Natural killer cell (primary cell): Measurements from ENCODE around the gene ZDHHC3. TPM values are rescaled to one million over a fixed set of nuclear protein-coding genes. Genes with fewer than 3 reads are reported as not detected.

Experiments
- ATAC-seq, 3 donors: fragments of 150-1000 bp in 2 of 3; fragments of 200-7000 bp in 1 of 3; cut with Tn5 transposase; 1 replicate in 1 of 3; 2 replicates in 2 of 3; pipeline ENCODE4 v1.10.0; 2021; ENCODE audit warnings: mild to moderate bottlenecking in 2 of 3, moderate library complexity in 2 of 3
- DNase-seq, 2 donors: peaks; one replicate each; pipeline versions ENCODE4 v3.0.0 to v3.0.0-alpha.2; 2013 to 2021; ENCODE audit warnings: mixed read lengths in 1 of 2
- H3K27ac ChIP-seq: one replicate; pipeline ENCODE4 v1.5.1; 2013; ENCODE audit warnings: mild to moderate bottlenecking, low read length
- H3K27me3 ChIP-seq: one replicate; pipeline ENCODE4 v1.6.1; 2013; ENCODE audit warnings: low read length; ENCODE audit not compliant: control insufficient read depth, insufficient read depth
- H3K36me3 ChIP-seq: one replicate; pipeline ENCODE4 v1.6.1; 2013; ENCODE audit warnings: low read length; ENCODE audit not compliant: control insufficient read depth, insufficient read depth
- H3K4me1 ChIP-seq: one replicate; pipeline ENCODE4 v1.6.1; 2013; ENCODE audit warnings: low read length; ENCODE audit not compliant: control insufficient read depth, insufficient read depth
- H3K4me3 ChIP-seq: one replicate; pipeline ENCODE4 v1.5.1; 2013; ENCODE audit warnings: low read length
- H3K9me3 ChIP-seq: one replicate; pipeline ENCODE4 v1.6.1; 2013; ENCODE audit warnings: low read length; ENCODE audit not compliant: control insufficient read depth, insufficient read depth
- H3K27ac Mint-ChIP-seq, 2 donors: one replicate each; pipeline ENCODE4 v1.8.0; 2022; ENCODE audit warnings: mild to moderate bottlenecking in 2 of 2, mixed read lengths in 2 of 2, moderate library complexity in 1 of 2
- H3K27me3 Mint-ChIP-seq, 2 donors: one replicate each; pipeline ENCODE4 v1.8.0; 2022; ENCODE audit warnings: low read depth in 2 of 2, mixed read lengths in 2 of 2
- H3K36me3 Mint-ChIP-seq: one replicate; pipeline ENCODE4 v1.8.0; 2022; ENCODE audit warnings: mixed read lengths
- H3K4me1 Mint-ChIP-seq, 2 donors: one replicate each; pipeline ENCODE4 v1.8.0; 2022; ENCODE audit warnings: mixed read lengths in 2 of 2
- H3K4me3 Mint-ChIP-seq: one replicate; pipeline ENCODE4 v1.8.0; 2022; ENCODE audit warnings: mild to moderate bottlenecking, moderate library complexity, mixed read lengths
- H3K9me3 Mint-ChIP-seq, 2 donors: one replicate each; pipeline ENCODE4 v1.8.0; 2022; ENCODE audit warnings: mixed read lengths in 2 of 2
- WGBS: methylation state at CpG from one replicate; pipeline ENCODE4 v1.1.7; 2013; ENCODE audit warnings: missing lambda C conversion rate; ENCODE audit not compliant: insufficient coverage; 5-methylcytosine and 5-hydroxymethylcytosine counted together
- intact Hi-C: fragments of 100-400 bp; cut with micrococcal nuclease; formaldehyde crosslinking; loops from one replicate; pipeline ENCODE4 v1.14.2; 2022
- total RNA-seq, 4 donors: library from RNA; stranded (reverse); fragments of 120-200 nt in 1 of 4; gene quantifications; one replicate each; pipeline versions ENCODE4 v1.2.3 to v1.2.4, GENCODE V29; 2013 to 2022
- TF ChIP-seq, protein P1 (sequence below): fragments of 200-600 bp; IDR thresholded peaks from one replicate; pipeline ENCODE4 v1.8.0; 2022; ENCODE audit warnings: antibody characterized with exemption

ZDHHC3 gene
- total RNA-seq, 3 donors from 2014 or later (not counting 1 experiment from before 2014, with no cell fraction given): 62.3 to 100.0 (median 78.6) TPM

DNA sequence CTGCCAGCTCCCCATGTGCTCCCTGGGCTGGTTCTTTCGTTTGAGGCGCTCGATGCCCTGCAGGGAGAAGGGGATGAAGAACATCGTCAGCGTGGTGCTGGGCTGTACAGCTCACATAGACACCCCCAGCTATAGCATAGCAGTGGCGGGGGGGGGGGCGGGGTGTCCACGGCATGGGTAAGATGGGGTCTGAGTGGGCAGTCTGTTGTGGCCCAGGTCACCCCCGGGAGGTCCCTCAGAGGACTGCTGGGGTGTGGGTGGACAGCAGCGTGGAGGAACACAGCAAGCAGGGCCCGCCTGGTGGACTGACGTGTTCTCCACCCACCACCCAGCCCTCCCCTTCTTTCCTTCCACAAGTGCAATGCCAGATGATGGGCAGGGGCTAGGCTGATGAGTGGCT lies 57.9 kb downstream of the ZDHHC3 start:
- Histone ChIP-seq H3K9me3 (no peaks in the 10 kb centered on the region), H3K36me3 (peaks cover 18% of the 10 kb centered on the region), H3K27me3 (no peaks in the 10 kb centered on the region), H3K27ac (no peak overlapping the region), H3K4me3 (no peak overlapping the region), H3K4me1 (no peaks in the 10 kb centered on the region)
- Mint-ChIP-seq H3K27me3 (no peaks in the 10 kb centered on the region), H3K27ac (no peak overlapping the region), H3K9me3 (no peaks in the 10 kb centered on the region), H3K4me1 (peaks cover 0 to 17% of the 10 kb centered on the region in 2 donors), H3K36me3 (peaks cover 7% of the 10 kb centered on the region), H3K4me3 (no peak overlapping the region)
- TF ChIP-seq, protein P1, sequence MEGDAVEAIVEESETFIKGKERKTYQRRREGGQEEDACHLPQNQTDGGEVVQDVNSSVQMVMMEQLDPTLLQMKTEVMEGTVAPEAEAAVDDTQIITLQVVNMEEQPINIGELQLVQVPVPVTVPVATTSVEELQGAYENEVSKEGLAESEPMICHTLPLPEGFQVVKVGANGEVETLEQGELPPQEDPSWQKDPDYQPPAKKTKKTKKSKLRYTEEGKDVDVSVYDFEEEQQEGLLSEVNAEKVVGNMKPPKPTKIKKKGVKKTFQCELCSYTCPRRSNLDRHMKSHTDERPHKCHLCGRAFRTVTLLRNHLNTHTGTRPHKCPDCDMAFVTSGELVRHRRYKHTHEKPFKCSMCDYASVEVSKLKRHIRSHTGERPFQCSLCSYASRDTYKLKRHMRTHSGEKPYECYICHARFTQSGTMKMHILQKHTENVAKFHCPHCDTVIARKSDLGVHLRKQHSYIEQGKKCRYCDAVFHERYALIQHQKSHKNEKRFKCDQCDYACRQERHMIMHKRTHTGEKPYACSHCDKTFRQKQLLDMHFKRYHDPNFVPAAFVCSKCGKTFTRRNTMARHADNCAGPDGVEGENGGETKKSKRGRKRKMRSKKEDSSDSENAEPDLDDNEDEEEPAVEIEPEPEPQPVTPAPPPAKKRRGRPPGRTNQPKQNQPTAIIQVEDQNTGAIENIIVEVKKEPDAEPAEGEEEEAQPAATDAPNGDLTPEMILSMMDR: no peak
- ATAC-seq (no peak), DNase-seq (no peak)
- 94% methylated on average over 5 of the region's 12 CpGs for WGBS
- intact Hi-C loops: no loop called here

DNA sequence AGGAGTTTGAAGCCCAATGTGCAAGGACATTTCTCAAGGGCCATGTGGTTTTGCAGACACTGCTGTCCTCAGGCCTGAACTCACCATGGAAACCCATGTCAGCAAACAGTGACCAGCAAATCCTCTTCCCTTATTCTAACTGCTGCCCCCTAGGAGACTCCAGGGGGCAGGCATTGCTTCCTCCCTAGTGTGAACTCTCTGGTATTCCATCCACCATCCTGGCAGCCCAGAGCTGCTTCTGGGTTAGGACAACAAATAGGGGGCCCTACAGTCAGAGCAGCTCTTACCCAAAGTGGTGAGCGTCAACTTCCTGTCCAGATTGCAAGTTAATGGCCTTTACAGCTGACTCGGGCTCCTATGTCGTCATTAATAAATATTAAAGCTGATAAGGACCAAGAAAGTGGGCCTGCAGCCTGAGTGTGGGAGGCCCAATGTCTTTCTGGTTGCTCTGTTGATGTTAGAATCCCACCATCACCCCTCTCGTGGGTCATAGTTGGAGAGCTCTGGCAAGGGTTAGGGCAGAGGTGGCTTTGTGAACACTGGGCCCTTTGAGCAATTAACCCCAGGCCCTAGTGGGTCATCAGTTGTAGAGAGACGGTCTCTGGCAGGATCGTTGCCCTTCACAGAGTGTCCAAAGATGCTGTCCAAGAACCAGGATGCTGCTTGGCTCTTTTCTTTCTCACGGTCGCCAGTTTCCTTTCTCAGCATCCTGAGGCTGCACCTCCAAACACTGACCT lies 60.1 kb downstream of the ZDHHC3 start:
- Histone ChIP-seq H3K4me1 (no peaks in the 10 kb centered on the region), H3K9me3 (no peaks in the 10 kb centered on the region), H3K36me3 (peaks cover 10% of the 10 kb centered on the region), H3K27me3 (no peaks in the 10 kb centered on the region), H3K27ac (no peak overlapping the region), H3K4me3 (no peak overlapping the region)
- DNase-seq (no peak), ATAC-seq (no peak)
- peaks cover 7% of the 10 kb centered on the region for H3K36me3 Mint-ChIP-seq
- no peaks in the 10 kb centered on the region for H3K9me3 Mint-ChIP-seq
- H3K4me3 Mint-ChIP-seq: no peak overlapping the region
- no peaks in the 10 kb centered on the region for H3K27me3 Mint-ChIP-seq
- intact Hi-C loops: loop anchor here (2.0 kb wide), 1 partner anchor 593 kb away; no protein-coding TSS in a partner anchor
- H3K27ac Mint-ChIP-seq: no peak overlapping the region
- TF ChIP-seq, protein P1: no peak
- peaks cover 0 to 17% of the 10 kb centered on the region in 2 donors for H3K4me1 Mint-ChIP-seq
- 94% methylated on average over 8 of the region's 8 CpGs for WGBS

DNA sequence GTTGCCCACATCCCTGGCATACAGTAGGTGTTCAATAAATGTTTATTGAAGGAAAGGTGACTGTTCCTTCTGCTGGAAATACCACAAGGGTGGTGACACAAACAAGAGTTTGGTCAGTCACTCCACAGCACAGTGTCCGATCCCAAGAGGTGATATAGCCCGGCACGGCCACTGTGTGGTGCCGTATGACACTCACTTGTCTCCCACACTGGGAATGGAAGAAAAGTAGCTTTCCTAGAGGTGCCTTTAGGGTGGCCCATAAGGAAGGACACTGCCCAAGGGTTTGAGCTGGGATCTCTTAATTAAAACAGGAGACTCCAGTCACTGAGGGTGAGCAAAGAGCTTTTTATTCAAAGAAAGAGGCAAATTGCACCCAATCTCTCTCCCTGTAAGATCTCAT lies 61.0 kb downstream of the ZDHHC3 start:
- H3K27me3 Mint-ChIP-seq: peaks cover 0 to 5% of the 10 kb centered on the region in 2 donors
- H3K36me3 ChIP-seq: peaks cover 10% of the 10 kb centered on the region
- DNase-seq: no peak
- H3K9me3 ChIP-seq: no peaks in the 10 kb centered on the region
- no peak overlapping the region for H3K4me3 ChIP-seq
- TF ChIP-seq, protein P1: no peak
- H3K4me3 Mint-ChIP-seq: no peak overlapping the region
- no peak overlapping the region for H3K27ac Mint-ChIP-seq
- WGBS: 88% methylated on average over 4 of the region's 4 CpGs
- peaks cover 7% of the 10 kb centered on the region for H3K36me3 Mint-ChIP-seq
- H3K9me3 Mint-ChIP-seq: no peaks in the 10 kb centered on the region
- H3K27ac ChIP-seq: no peak overlapping the region
- no peaks in the 10 kb centered on the region for H3K27me3 ChIP-seq
- no peak for ATAC-seq
- no peaks in the 10 kb centered on the region for H3K4me1 ChIP-seq
- intact Hi-C loops: loop anchor here (1.0 to 2.0 kb wide), 2 partner anchors 382 to 592 kb away; no protein-coding TSS in a partner anchor
- peaks cover 0 to 17% of the 10 kb centered on the region in 2 donors for H3K4me1 Mint-ChIP-seq
